Stimulated activated CD8-positive, alpha-beta memory T cell treated with anti-CD3 and anti-CD28 coated beads, Interleukin-12 subunit alpha, Interleukin-12 subunit beta, amount 100 ng/mL, for 4 hours (primary cell): ENCODE data around the gene CDCA4.

Source experiments
- DNase-seq: peaks from one replicate; pipeline ENCODE4 v3.0.0-alpha.2; 2020; ENCODE audit warnings: low read depth

The CDCA4 gene

GRCh38 chr14:104989236-104989950 lies 31.5 kb downstream of the CDCA4 start:
- no peak for DNase-seq

GRCh38 chr14:104986487-104987164 lies 34.3 kb downstream of the CDCA4 start:
- DNase-seq = no peak

- peak; percentile 84 for DNase-seq
These were observed 35.0 kb downstream of the CDCA4 start, which contains the start of gene CLBA1 for GRCh38 chr14:104985675-104986486. Gene CLBA1 (plus strand): TSS chr14:104985788. CDS start chr14:104986432, 644 bp downstream.

- DNase-seq = no peak
These were observed 36.6 kb downstream of the CDCA4 start for GRCh38 chr14:104984056-104984894.

- DNase-seq = no peak
These were observed 37.6 kb downstream of the CDCA4 start for GRCh38 chr14:104983231-104983721.

GRCh38 chr14:104982548-104983230 lies 38.2 kb downstream of the CDCA4 start:
- no peak for DNase-seq

GRCh38 chr14:104981699-104982541 lies 39.0 kb downstream of the CDCA4 start:
- DNase-seq = no peak

- DNase-seq = no peak
These were observed 40.0 kb downstream of the CDCA4 start for GRCh38 chr14:104980611-104981531.

GRCh38 chr14:104979758-104980610 lies 40.9 kb downstream of the CDCA4 start:
- DNase-seq = no peak

GRCh38 chr14:104978746-104979691 lies 41.9 kb downstream of the CDCA4 start:
- no peak for DNase-seq

GRCh38 chr14:104977681-104978653 lies 42.9 kb downstream of the CDCA4 start, which contains the start of gene AHNAK2:
Gene AHNAK2 (minus strand): TSS chr14:104978374. CDS start chr14:104978237, 137 bp downstream.
- no peak for DNase-seq

- DNase-seq = no peak
These were observed 43.7 kb downstream of the CDCA4 start for GRCh38 chr14:104977008-104977680.

GRCh38 chr14:104976198-104977007 lies 44.5 kb downstream of the CDCA4 start:
- peak; percentile 69 for DNase-seq
